Neural crest cell (in vitro differentiated cells): Measurements from ENCODE around the gene CYP2D6. TPM values are rescaled to one million over a fixed set of nuclear protein-coding genes. Genes with fewer than 3 reads are reported as not detected.
"Not testable (repeated sequence)": the region's sequence is repeated elsewhere in the genome, so short reads cannot be mapped to it uniquely, and the experiment has no call there.

Experiments used
- DNase-seq: peaks from one replicate; pipeline ENCODE4 v3.0.0; 2021; ENCODE audit warnings: low read depth, mixed read lengths, low spot score
- H3K27ac Mint-ChIP-seq: one replicate; pipeline ENCODE4 v1.8.0; 2021; ENCODE audit warnings: mild to moderate bottlenecking, mixed read lengths; ENCODE audit not compliant: unreplicated experiment
- H3K27me3 Mint-ChIP-seq: 2 replicates; pipeline ENCODE4 v1.8.0; 2021; ENCODE audit warnings: low read depth, mild to moderate bottlenecking, mixed read lengths
- H3K36me3 Mint-ChIP-seq: 2 replicates; pipeline ENCODE4 v1.8.0; 2021; ENCODE audit warnings: low read depth, mild to moderate bottlenecking, mixed read lengths
- H3K4me1 Mint-ChIP-seq: 2 replicates; pipeline ENCODE4 v1.8.0; 2021; ENCODE audit warnings: mixed read lengths
- H3K4me3 Mint-ChIP-seq: one replicate; pipeline ENCODE4 v1.8.0; 2021; ENCODE audit warnings: mild to moderate bottlenecking, mixed read lengths
- H3K9me3 Mint-ChIP-seq: 2 replicates; pipeline ENCODE4 v1.8.0; 2021; ENCODE audit warnings: mixed read lengths
- total RNA-seq: library from RNA; stranded (reverse); gene quantifications from 2 replicates; pipeline ENCODE4 v1.2.1, GENCODE V29; 2021
- TF ChIP-seq, protein P1 (sequence below): fragments of 200-600 bp; sonication (generic); conservative IDR thresholded peaks from 2 replicates; pipeline ENCODE4 v1.5.0; 2021; ENCODE audit warnings: antibody characterized with exemption, mild to moderate bottlenecking

CYP2D6 gene
- total RNA-seq, 1 donor from 2014 or later: 3.7 TPM

DNA sequence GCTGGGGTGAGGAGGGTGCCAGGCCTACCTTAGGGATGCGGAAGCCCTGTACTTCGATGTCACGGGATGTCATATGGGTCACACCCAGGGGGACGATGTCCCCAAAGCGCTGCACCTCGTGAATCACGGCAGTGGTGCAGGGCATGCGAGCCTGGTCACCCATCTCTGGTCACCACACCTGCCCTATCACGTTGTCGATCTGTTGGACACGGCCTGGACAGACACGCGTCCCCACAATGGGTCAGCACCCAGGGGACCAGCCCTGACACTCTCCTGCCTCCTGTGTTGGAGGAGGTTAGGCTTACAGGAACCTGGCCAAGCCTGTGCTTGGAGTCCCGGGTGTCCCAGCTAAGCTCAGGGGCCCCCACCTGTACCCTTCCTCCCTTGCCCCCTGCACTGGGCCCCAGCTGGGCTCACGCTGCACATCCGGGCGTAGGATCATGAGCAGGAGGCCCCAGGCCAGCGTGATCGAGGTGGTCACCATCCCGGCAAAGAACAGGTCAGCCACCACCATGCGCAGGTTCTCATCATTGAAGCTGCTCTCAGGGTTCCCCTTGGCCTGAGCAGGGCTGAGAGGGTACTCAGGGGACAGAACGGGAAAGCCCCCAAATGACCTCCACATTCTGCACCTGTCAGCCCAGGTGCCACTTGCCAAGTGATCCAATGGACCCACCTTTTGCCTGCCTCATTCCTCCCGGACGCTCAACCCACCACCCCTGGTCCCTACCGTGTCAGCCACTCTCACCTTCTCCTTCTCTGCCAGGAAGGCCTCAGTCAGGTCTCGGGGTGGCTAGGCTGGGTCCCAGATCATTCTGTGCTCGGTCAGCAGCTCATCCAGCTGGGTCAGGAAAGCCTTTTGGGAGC, 20.3 kb upstream of the CYP2D6 start:
- H3K27ac Mint-ChIP-seq: no peak overlapping the region
- peaks cover 10% of the 10 kb centered on the region for H3K36me3 Mint-ChIP-seq
- H3K27me3 Mint-ChIP-seq: no peaks in the 10 kb centered on the region
- H3K4me1 Mint-ChIP-seq: peaks cover 1% of the 10 kb centered on the region
- no peak overlapping the region for H3K4me3 Mint-ChIP-seq
- no peak for DNase-seq
- TF ChIP-seq, protein P1, sequence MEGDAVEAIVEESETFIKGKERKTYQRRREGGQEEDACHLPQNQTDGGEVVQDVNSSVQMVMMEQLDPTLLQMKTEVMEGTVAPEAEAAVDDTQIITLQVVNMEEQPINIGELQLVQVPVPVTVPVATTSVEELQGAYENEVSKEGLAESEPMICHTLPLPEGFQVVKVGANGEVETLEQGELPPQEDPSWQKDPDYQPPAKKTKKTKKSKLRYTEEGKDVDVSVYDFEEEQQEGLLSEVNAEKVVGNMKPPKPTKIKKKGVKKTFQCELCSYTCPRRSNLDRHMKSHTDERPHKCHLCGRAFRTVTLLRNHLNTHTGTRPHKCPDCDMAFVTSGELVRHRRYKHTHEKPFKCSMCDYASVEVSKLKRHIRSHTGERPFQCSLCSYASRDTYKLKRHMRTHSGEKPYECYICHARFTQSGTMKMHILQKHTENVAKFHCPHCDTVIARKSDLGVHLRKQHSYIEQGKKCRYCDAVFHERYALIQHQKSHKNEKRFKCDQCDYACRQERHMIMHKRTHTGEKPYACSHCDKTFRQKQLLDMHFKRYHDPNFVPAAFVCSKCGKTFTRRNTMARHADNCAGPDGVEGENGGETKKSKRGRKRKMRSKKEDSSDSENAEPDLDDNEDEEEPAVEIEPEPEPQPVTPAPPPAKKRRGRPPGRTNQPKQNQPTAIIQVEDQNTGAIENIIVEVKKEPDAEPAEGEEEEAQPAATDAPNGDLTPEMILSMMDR: no peak
- no peaks in the 10 kb centered on the region for H3K9me3 Mint-ChIP-seq

- not testable (repeated sequence) for H3K27me3 Mint-ChIP-seq, H3K4me1 Mint-ChIP-seq, DNase-seq, H3K27ac Mint-ChIP-seq, H3K9me3 Mint-ChIP-seq, H3K4me3 Mint-ChIP-seq
- peaks cover 14% of the 10 kb centered on the region for H3K36me3 Mint-ChIP-seq
These were observed 19.2 kb upstream of the CYP2D6 start for GRCh38 chr22:42149798-42150197.

- DNase-seq: no peak
- Mint-ChIP-seq H3K4me3 (no peak overlapping the region), H3K27ac (peak overlapping the region; percentile 15), H3K4me1 (peaks cover 4% of the 10 kb centered on the region), H3K27me3 (no peaks in the 10 kb centered on the region), H3K36me3 (peaks cover 7% of the 10 kb centered on the region), H3K9me3 (no peaks in the 10 kb centered on the region)
- TF ChIP-seq, protein P1: no peak
These were observed 14.6 kb upstream of the CYP2D6 start for GRCh38 chr22:42145175-42145574.

GRCh38 chr22:42143859-42144822, 13.5 kb upstream of the CYP2D6 start:
- H3K36me3 Mint-ChIP-seq, H3K27ac Mint-ChIP-seq, H3K9me3 Mint-ChIP-seq, H3K27me3 Mint-ChIP-seq, H3K4me1 Mint-ChIP-seq, H3K4me3 Mint-ChIP-seq, DNase-seq: not testable (repeated sequence)

DNA sequence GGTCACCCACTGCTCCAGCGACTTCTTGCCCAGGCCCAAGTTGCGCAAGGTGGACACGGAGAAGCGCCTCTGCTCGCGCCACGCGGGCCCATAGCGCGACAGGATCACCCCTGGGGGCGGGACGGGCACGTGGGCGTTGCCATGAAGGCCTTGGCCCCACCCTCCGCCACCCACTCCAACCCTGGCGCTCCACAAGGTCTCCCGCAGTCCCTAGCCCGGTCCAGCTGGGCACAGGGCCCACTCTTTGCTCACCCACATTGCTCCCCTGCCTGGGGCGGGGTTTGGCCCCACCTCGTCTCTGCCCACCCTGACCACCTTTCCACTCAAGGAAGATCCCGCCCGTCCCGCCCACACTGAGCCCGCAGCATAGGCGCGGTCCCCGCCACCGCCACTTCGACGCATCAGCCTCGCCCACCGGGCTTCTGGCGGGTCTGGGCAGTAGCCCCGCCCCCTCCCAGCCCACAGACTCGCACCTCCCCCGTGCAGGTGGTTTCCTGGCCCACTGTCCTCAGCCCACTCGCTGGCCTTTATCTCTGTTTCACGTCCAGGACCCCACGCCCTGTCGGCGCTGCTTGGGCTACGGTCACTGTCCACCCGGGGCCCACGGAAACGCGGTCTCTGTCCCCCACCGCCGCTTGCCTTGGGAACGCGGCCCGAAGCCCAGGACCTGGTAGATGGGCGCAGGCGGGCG, 12.3 kb upstream of the CYP2D6 start:
- peaks cover 4% of the 10 kb centered on the region for H3K4me1 Mint-ChIP-seq
- H3K9me3 Mint-ChIP-seq: no peaks in the 10 kb centered on the region
- H3K4me3 Mint-ChIP-seq: no peak overlapping the region
- DNase-seq: no peak
- H3K27me3 Mint-ChIP-seq: no peaks in the 10 kb centered on the region
- TF ChIP-seq, protein P1: no peak
- H3K36me3 Mint-ChIP-seq: peaks cover 5% of the 10 kb centered on the region
- H3K27ac Mint-ChIP-seq: no peak overlapping the region

DNA sequence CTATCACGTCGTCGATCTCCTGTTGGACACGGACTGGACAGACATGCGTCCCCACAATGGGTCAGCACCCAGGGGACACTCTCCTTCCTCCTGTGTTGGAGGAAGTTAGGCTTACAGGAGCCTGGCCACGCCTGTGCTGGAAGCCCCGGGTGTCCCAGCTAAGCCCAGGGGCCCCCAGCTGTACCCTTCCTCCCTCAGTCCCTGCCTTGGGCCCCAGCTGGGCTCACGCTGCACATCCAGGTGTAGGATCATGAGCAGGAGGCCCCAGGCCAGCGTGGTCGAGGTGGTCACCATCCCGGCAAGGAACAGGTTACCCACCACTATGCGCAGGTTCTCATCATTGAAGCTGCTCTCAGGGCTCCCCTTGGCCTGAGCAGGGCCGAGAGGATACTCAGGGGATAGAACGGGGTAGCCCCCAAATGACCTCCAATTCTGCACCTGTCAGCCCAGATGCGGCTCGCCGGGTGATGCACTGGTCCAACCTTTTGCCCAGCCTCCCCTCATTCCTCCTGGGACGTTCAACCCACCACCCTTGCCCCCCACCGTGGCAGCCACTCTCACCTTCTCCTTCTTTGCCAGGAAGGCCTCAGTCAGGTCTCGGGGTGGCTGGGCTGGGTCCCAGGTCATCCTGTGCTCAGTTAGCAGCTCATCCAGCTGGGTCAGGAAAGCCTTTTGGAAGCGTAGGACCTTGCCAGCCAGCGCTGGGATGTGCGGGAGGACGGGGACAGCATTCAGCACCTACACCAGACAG, 10.9 kb upstream of the CYP2D6 start:
- H3K4me1 Mint-ChIP-seq, H3K36me3 Mint-ChIP-seq, H3K27ac Mint-ChIP-seq, H3K9me3 Mint-ChIP-seq, H3K4me3 Mint-ChIP-seq, DNase-seq, H3K27me3 Mint-ChIP-seq: not testable (repeated sequence)

- H3K4me3 Mint-ChIP-seq, H3K4me1 Mint-ChIP-seq: not testable (repeated sequence)
These were observed 9.5 kb upstream of the CYP2D6 start for GRCh38 chr22:42140153-42140552.

GRCh38 chr22:42139508-42139907, 8.9 kb upstream of the CYP2D6 start:
- H3K9me3 Mint-ChIP-seq, H3K4me3 Mint-ChIP-seq, H3K4me1 Mint-ChIP-seq, DNase-seq, H3K27me3 Mint-ChIP-seq, H3K36me3 Mint-ChIP-seq, H3K27ac Mint-ChIP-seq: not testable (repeated sequence)

More at GRCh38 chr22:42140153-42140552, 9.5 kb upstream of the CYP2D6 start:
- H3K27ac Mint-ChIP-seq, H3K9me3 Mint-ChIP-seq, H3K36me3 Mint-ChIP-seq, H3K27me3 Mint-ChIP-seq, DNase-seq: not testable (repeated sequence)
